SW 1271 (cell line): Measurements from ENCODE around the gene ZYX.
"Not testable (repeated sequence)": the region's sequence is repeated elsewhere in the genome, so short reads cannot be mapped to it uniquely, and the experiment has no call there.

Source experiments
- DNase-seq, 2 experiments: peaks; one replicate each; lab custom pipeline; 2025; lab: John Stamatoyannopoulos, UW

Gene ZYX

GRCh38 chr7:143418681-143419458 lies 37.7 kb downstream of the ZYX start:
- no peak for DNase-seq

GRCh38 chr7:143419880-143420279 lies 38.7 kb downstream of the ZYX start:
- DNase-seq: no peak

- not testable (repeated sequence) for DNase-seq
These were observed 39.5 kb downstream of the ZYX start for GRCh38 chr7:143420624-143421023.

- DNase-seq: no peak
These were observed 40.9 kb downstream of the ZYX start for GRCh38 chr7:143422033-143422432.

GRCh38 chr7:143424476-143424875 lies 43.3 kb downstream of the ZYX start:
- DNase-seq: not testable (repeated sequence)

GRCh38 chr7:143426479-143427142 lies 45.5 kb downstream of the ZYX start:
- no peak for DNase-seq

GRCh38 chr7:143429770-143430698 lies 48.9 kb downstream of the ZYX start:
- DNase-seq: no peak

- no peak for DNase-seq
These were observed 50.0 kb downstream of the ZYX start for GRCh38 chr7:143431109-143431508.

GRCh38 chr7:143433759-143434158 lies 52.6 kb downstream of the ZYX start:
- DNase-seq: no peak

GRCh38 chr7:143434660-143435059 lies 53.5 kb downstream of the ZYX start:
- no peak for DNase-seq

- DNase-seq: no peak
These were observed 54.1 kb downstream of the ZYX start for GRCh38 chr7:143435266-143435665.

GRCh38 chr7:143436325-143436946 lies 55.3 kb downstream of the ZYX start:
- DNase-seq: no peak

- no peak for DNase-seq
These were observed 56.4 kb downstream of the ZYX start for GRCh38 chr7:143437578-143437977.

- DNase-seq: no peak
These were observed 58.7 kb downstream of the ZYX start for GRCh38 chr7:143439866-143440265.
